CD14-positive monocyte (primary cell): ENCODE measurements around the gene FABP1. TPM values are rescaled to one million over a fixed set of nuclear protein-coding genes. Genes with fewer than 3 reads are reported as not detected.

Experiments
- DNase-seq, 3 donors: peaks; one replicate each; pipeline ENCODE4 v3.0.0-alpha.2; 2011 to 2022
- H2AFZ ChIP-seq: 2 replicates; pipeline ENCODE4 v1.6.0; 2012; ENCODE audit warnings: mild to moderate bottlenecking, low read depth, low read length, inconsistent platforms; ENCODE audit not compliant: insufficient read depth, poor library complexity, severe bottlenecking
- H3K27ac ChIP-seq, 2 donors: 1 replicate in 1 of 2; 2 replicates in 1 of 2; pipeline ENCODE4 v1.5.1; 2012 to 2013; ENCODE audit warnings: low read length in 2 of 2, control low read depth in 1 of 2, inconsistent platforms in 1 of 2, low read depth in 1 of 2, mild to moderate bottlenecking in 1 of 2
- H3K27me3 ChIP-seq, 2 donors: one replicate each; pipeline versions ENCODE4 v1.6.0 to v1.6.1; 2011 to 2013; ENCODE audit warnings: low read length in 2 of 2; ENCODE audit not compliant: control insufficient read depth in 2 of 2, insufficient read depth in 2 of 2
- H3K36me3 ChIP-seq, 2 donors: replicated peaks in 1 of 2; 1 replicate in 1 of 2; 2 replicates in 1 of 2; pipeline versions ENCODE4 v1.5.1 to v1.6.1; 2012 to 2013; ENCODE audit warnings: low read length in 2 of 2, control low read depth in 1 of 2, inconsistent platforms in 1 of 2, mild to moderate bottlenecking in 1 of 2; ENCODE audit not compliant: insufficient read depth in 2 of 2, control insufficient read depth in 1 of 2
- H3K4me1 ChIP-seq, 2 donors: 1 replicate in 1 of 2; 2 replicates in 1 of 2; pipeline versions ENCODE4 v1.5.1 to v1.6.1; 2012 to 2013; ENCODE audit warnings: low read length in 2 of 2, control low read depth in 1 of 2, inconsistent platforms in 1 of 2, mild to moderate bottlenecking in 1 of 2, moderate library complexity in 1 of 2; ENCODE audit not compliant: insufficient read depth in 2 of 2, control insufficient read depth in 1 of 2
- H3K4me2 ChIP-seq: replicated peaks from 2 replicates; pipeline ENCODE3; 2012; ENCODE audit warnings: low read length, moderate library complexity, mild to moderate bottlenecking; ENCODE audit not compliant: poor library complexity, severe bottlenecking; ENCODE audit errors: extremely low read depth
- H3K4me3 ChIP-seq, 3 experiments: fragments of 200-600 bp in 1 of 3; sonication (generic) in 1 of 3; replicated peaks in 1 of 3; 1 replicate in 2 of 3; 2 replicates in 1 of 3; pipeline ENCODE4 v1.5.1; 2011 to 2013; ENCODE audit warnings: low read length in 3 of 3, mild to moderate bottlenecking in 3 of 3, control low read depth in 2 of 3, low read depth in 2 of 3, inconsistent platforms in 1 of 3, moderate library complexity in 1 of 3
- H3K79me2 ChIP-seq: 2 replicates; pipeline ENCODE4 v1.6.0; 2012; ENCODE audit warnings: mild to moderate bottlenecking, control low read depth, inconsistent platforms, low read length, moderate library complexity; ENCODE audit not compliant: insufficient read depth
- H3K9ac ChIP-seq: 2 replicates; pipeline ENCODE4 v1.6.0; 2017; ENCODE audit warnings: low read length, mild to moderate bottlenecking; ENCODE audit not compliant: insufficient read depth, poor library complexity, severe bottlenecking
- H3K9me3 ChIP-seq, 2 donors: replicated peaks in 1 of 2; 1 replicate in 1 of 2; 2 replicates in 1 of 2; pipeline versions ENCODE4 v1.5.1 to v1.6.1; 2012 to 2013; ENCODE audit warnings: low read length in 2 of 2, control low read depth in 1 of 2; ENCODE audit not compliant: control insufficient read depth in 1 of 2, insufficient read depth in 1 of 2
- H4K20me1 ChIP-seq: 2 replicates; pipeline ENCODE4 v1.6.0; 2012; ENCODE audit warnings: mild to moderate bottlenecking, low read length, control low read depth, moderate library complexity; ENCODE audit not compliant: insufficient read depth
- H3K27ac Mint-ChIP-seq, 7 donors: one replicate each; pipeline ENCODE4 v1.8.0; 2020; ENCODE audit warnings: mild to moderate bottlenecking in 7 of 7, mixed read lengths in 7 of 7, moderate library complexity in 6 of 7, inconsistent platforms in 2 of 7
- H3K27me3 Mint-ChIP-seq, 3 donors: one replicate each; pipeline ENCODE4 v1.8.0; 2021 to 2022; ENCODE audit warnings: low read depth in 3 of 3, mild to moderate bottlenecking in 3 of 3, mixed read lengths in 3 of 3, moderate library complexity in 3 of 3, inconsistent platforms in 1 of 3
- H3K36me3 Mint-ChIP-seq, 2 donors: one replicate each; pipeline ENCODE4 v1.8.0; 2020; ENCODE audit warnings: mixed read lengths in 2 of 2, inconsistent platforms in 1 of 2, mild to moderate bottlenecking in 1 of 2
- H3K4me1 Mint-ChIP-seq: one replicate; pipeline ENCODE4 v1.8.0; 2020; ENCODE audit warnings: mild to moderate bottlenecking, mixed read lengths
- H3K4me3 Mint-ChIP-seq, 2 donors: one replicate each; pipeline ENCODE4 v1.8.0; 2020; ENCODE audit warnings: mild to moderate bottlenecking in 2 of 2, mixed read lengths in 2 of 2, moderate library complexity in 1 of 2
- H3K9me3 Mint-ChIP-seq, 7 donors: one replicate each; pipeline ENCODE4 v1.8.0; 2020 to 2022; ENCODE audit warnings: mixed read lengths in 7 of 7, mild to moderate bottlenecking in 6 of 7, moderate library complexity in 6 of 7, inconsistent platforms in 2 of 7
- WGBS: methylation state at CpG from one replicate; pipeline ENCODE4 v1.1.5; 2013; ENCODE audit warnings: missing lambda C conversion rate; ENCODE audit not compliant: insufficient coverage; 5-methylcytosine and 5-hydroxymethylcytosine counted together
- intact Hi-C, 2 donors: fragments of 100-400 bp; cut with micrococcal nuclease; formaldehyde crosslinking; loops; one replicate each; pipeline versions ENCODE4 v1.15.0 to v1.15.1; 2023
- polyA plus RNA-seq, 3 donors: library from polyadenylated mRNA; depleted of rRNA in 1 of 3; unstranded in 2 of 3; stranded (reverse) in 1 of 3; fragments of 300-500 nt in 2 of 3; fragments of >200 nt in 1 of 3; fragmentation: Illumina TruSeq in 2 of 3; gene quantifications; 1 replicate in 2 of 3; 2 replicates in 1 of 3; pipeline ENCODE4 v1.2.3, GENCODE V29; 2012 to 2021
- TF ChIP-seq, protein P1 (sequence below): fragments of 200-600 bp; IDR thresholded peaks from one replicate; pipeline ENCODE4 v1.8.0; 2022; ENCODE audit warnings: antibody characterized with exemption, mild to moderate bottlenecking

FABP1 gene
- polyA plus RNA-seq, 3 donors = not detected

DNA sequence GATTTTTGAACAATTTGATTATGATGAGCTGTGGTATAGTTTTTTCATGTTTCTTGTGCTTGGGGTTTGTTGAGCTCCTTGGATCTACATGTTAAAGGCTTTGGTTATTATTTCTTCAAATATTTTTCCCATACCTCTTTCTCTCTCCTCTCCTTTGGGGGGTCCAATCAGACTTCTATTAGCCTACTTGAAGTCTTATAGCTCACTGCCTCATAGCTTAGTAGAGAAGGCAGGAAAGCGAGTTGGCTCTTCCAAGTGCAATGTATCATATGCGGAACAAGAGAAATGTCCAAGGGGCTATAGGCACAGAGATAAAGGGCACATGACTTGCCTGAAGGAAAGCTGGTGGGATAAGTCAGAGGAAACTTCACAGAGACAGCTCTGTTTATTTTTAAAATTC, 14.1 kb upstream of the FABP1 start:
- TF ChIP-seq, protein P1, sequence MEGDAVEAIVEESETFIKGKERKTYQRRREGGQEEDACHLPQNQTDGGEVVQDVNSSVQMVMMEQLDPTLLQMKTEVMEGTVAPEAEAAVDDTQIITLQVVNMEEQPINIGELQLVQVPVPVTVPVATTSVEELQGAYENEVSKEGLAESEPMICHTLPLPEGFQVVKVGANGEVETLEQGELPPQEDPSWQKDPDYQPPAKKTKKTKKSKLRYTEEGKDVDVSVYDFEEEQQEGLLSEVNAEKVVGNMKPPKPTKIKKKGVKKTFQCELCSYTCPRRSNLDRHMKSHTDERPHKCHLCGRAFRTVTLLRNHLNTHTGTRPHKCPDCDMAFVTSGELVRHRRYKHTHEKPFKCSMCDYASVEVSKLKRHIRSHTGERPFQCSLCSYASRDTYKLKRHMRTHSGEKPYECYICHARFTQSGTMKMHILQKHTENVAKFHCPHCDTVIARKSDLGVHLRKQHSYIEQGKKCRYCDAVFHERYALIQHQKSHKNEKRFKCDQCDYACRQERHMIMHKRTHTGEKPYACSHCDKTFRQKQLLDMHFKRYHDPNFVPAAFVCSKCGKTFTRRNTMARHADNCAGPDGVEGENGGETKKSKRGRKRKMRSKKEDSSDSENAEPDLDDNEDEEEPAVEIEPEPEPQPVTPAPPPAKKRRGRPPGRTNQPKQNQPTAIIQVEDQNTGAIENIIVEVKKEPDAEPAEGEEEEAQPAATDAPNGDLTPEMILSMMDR = no peak
- peaks cover 2 to 12% (median 10%) of the 10 kb centered on the region in 3 donors for H3K27me3 Mint-ChIP-seq
- H3K4me3 Mint-ChIP-seq = no peak overlapping the region
- no peaks in the 10 kb centered on the region for H3K36me3 Mint-ChIP-seq
- intact Hi-C loops = no loop called here
- no peaks in the 10 kb centered on the region for H3K36me3 ChIP-seq
- no peaks in the 10 kb centered on the region for H3K4me1 ChIP-seq
- H3K9me3 Mint-ChIP-seq = peaks cover 8 to 29% (median 10%) of the 10 kb centered on the region in 7 donors
- H3K79me2 ChIP-seq = no peaks in the 10 kb centered on the region
- peaks cover 0 to 1% of the 10 kb centered on the region in 2 donors for H3K9me3 ChIP-seq
- H4K20me1 ChIP-seq = no peaks in the 10 kb centered on the region
- H3K4me2 ChIP-seq = no peak overlapping the region
- H3K4me3 ChIP-seq = no peak overlapping the region
- 100% methylated on average over 2 of the region's 2 CpGs for WGBS
- no peak overlapping the region for H3K27ac Mint-ChIP-seq
- H2AFZ ChIP-seq = no peak overlapping the region
- no peaks in the 10 kb centered on the region for H3K27me3 ChIP-seq
- no peaks in the 10 kb centered on the region for H3K4me1 Mint-ChIP-seq
- H3K9ac ChIP-seq = no peak overlapping the region
- no peak overlapping the region for H3K27ac ChIP-seq
- DNase-seq = no peak

DNA sequence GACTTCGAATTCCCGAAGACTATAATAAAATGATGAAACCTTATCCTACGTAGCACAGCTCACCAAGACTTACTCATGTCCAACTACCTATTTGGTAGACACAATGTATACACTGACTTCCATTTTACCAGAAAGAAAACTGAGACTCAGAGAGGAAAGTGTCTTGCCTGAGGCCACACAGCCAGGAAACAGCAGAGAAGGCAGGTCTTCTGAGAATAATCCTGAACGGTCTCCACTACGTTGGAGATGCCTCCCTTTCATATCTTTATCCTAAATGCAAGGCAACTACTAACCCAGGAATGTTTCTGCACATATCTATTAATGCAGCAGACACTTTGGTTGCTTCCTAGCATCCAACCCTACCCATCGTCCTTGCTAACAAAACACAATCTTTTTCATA, 11.9 kb upstream of the FABP1 start:
- Histone ChIP-seq H3K4me3 (no peak overlapping the region), H4K20me1 (no peaks in the 10 kb centered on the region), H3K4me1 (no peaks in the 10 kb centered on the region), H3K9ac (no peak overlapping the region), H3K79me2 (no peaks in the 10 kb centered on the region), H3K4me2 (no peak overlapping the region), H3K27ac (no peak overlapping the region), H2AFZ (no peak overlapping the region), H3K36me3 (no peaks in the 10 kb centered on the region), H3K9me3 (no peaks in the 10 kb centered on the region), H3K27me3 (no peaks in the 10 kb centered on the region)
- Mint-ChIP-seq H3K27me3 (peaks cover 9 to 14% (median 12%) of the 10 kb centered on the region in 3 donors), H3K27ac (no peak overlapping the region), H3K9me3 (peaks cover 5 to 18% (median 7%) of the 10 kb centered on the region in 7 donors), H3K4me3 (no peak overlapping the region), H3K4me1 (no peaks in the 10 kb centered on the region), H3K36me3 (no peaks in the 10 kb centered on the region)
- TF ChIP-seq, protein P1 = no peak
- WGBS = 100% methylated on average over 3 of the region's 6 CpGs
- DNase-seq = no peak
- intact Hi-C loops = no loop called here
